ENCODE results near the gene ZNF821. TPM values are rescaled to one million over a fixed set of nuclear protein-coding genes. Genes with fewer than 3 reads are reported as not detected.

ZNF821 gene, protein sequence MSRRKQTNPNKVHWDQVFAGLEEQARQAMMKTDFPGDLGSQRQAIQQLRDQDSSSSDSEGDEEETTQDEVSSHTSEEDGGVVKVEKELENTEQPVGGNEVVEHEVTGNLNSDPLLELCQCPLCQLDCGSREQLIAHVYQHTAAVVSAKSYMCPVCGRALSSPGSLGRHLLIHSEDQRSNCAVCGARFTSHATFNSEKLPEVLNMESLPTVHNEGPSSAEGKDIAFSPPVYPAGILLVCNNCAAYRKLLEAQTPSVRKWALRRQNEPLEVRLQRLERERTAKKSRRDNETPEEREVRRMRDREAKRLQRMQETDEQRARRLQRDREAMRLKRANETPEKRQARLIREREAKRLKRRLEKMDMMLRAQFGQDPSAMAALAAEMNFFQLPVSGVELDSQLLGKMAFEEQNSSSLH
- 23.4 TPM for total RNA-seq

GRCh38 chr16:71883849-71884638, at the start of gene ZNF821:
TSS of gene ZNF821 (minus strand) at chr16:71884182. CDS start at chr16:71879946, 4,236 bp downstream.

GRCh38 chr16:71894921-71895678, 11.1 kb upstream of the ZNF821 start, which contains the start of gene IST1:
TSS of gene IST1 (plus strand) at chr16:71895531. CDS start at chr16:71915641, 20,110 bp downstream.

DNA sequence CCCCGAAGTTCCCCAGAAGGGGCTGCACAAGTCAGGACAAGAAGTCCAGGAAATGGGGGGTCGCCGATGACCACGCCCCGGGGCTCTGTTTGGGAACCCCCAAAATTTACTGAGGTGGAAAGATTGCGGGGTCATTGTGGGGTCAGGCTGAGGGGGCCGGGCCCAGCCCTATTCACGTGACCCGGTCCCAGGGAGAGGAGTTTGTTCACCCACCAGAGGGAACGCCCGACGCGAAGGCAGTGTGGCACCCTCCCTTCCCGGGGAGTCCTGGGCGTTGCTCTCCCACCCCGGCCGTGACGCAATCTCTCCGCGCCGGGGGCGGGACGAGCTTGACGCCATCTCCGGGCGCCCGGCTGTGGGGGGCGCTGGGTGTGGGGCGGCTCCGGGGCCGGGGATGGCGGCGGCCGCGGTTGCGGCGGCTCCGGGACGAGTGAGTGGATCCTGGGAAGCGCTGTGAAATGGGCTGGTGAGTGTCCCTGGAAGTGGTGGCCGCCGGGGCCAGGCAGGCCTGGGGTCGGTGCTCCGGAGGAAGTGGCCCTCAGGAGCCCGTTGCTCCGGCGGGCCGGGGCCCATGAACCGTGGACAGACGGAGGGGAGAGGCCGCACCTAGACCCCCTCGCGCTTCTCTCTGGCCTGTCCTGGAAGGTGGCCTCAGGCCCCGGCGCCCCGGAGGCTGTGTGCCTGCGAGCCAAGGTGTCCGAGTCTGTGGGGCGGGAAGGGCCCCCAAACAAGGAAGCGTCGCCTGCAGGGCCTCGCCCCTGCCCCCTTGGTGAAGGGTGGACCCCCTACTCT, 38.1 kb downstream of the ZNF821 start, which contains the start of gene ATXN1L:
TSS of gene ATXN1L (plus strand) at position 338 of the 792 bp plus-strand sequence. CDS start 3,765 bp downstream, outside the sequence.

Other genes starting within 250 kb of the ZNF821 start
- gene PHLPP2, start 159.5 kb downstream of the ZNF821 start, total RNA-seq, result 24.3 TPM
- gene AP1G1, start 75.3 kb downstream of the ZNF821 start, total RNA-seq, result 136 TPM
- 21.8 TPM for gene ATXN1L, start 38.2 kb downstream of the ZNF821 start, total RNA-seq
- gene IST1, start 11.3 kb upstream of the ZNF821 start, total RNA-seq, result 264 TPM
- gene PKD1L3, start 116.2 kb upstream of the ZNF821 start, total RNA-seq, result 0.05 TPM
- 6.9 TPM for gene DHODH, start 124.6 kb upstream of the ZNF821 start, total RNA-seq
- gene HP, start 170.3 kb upstream of the ZNF821 start, total RNA-seq, result 0.55 TPM
- gene HPR, start 179.0 kb upstream of the ZNF821 start, total RNA-seq, result not detected
- gene TXNL4B, start 209.4 kb upstream of the ZNF821 start, total RNA-seq, result 19.2 TPM
- 52.0 TPM for gene DHX38, start 209.7 kb upstream of the ZNF821 start, total RNA-seq